HG02678 (cell line): ENCODE results near the gene NCOA3.

Experiments used
- ATAC-seq: cut with Tn5 transposase; IDR thresholded peaks from one replicate; pipeline ENCODE4 v1.9.1; 2021; ENCODE audit warnings: mild to moderate bottlenecking, moderate library complexity; ENCODE audit not compliant: unreplicated experiment

The NCOA3 gene

GRCh38 chr20:47662483-47663353 lies 161.0 kb downstream of the NCOA3 start:
- no peak for ATAC-seq

GRCh38 chr20:47663354-47664067 lies 161.8 kb downstream of the NCOA3 start:
- peak; percentile 41 for ATAC-seq

- no peak for ATAC-seq
These were observed 162.4 kb downstream of the NCOA3 start for GRCh38 chr20:47664068-47664437.

GRCh38 chr20:47664744-47665143 lies 163.1 kb downstream of the NCOA3 start:
- no peak for ATAC-seq

- ATAC-seq: no peak
These were observed 163.7 kb downstream of the NCOA3 start for GRCh38 chr20:47665221-47665991.

- no peak for ATAC-seq
These were observed 164.6 kb downstream of the NCOA3 start for GRCh38 chr20:47666304-47666703.

- ATAC-seq: no peak
These were observed 165.4 kb downstream of the NCOA3 start for GRCh38 chr20:47667086-47667485.

GRCh38 chr20:47667531-47668312 lies 166.0 kb downstream of the NCOA3 start:
- ATAC-seq: no peak

- ATAC-seq: no peak
These were observed 166.8 kb downstream of the NCOA3 start for GRCh38 chr20:47668313-47669151.

- ATAC-seq: no peak
These were observed 167.4 kb downstream of the NCOA3 start for GRCh38 chr20:47669152-47669425.

- no peak for ATAC-seq
These were observed 167.8 kb downstream of the NCOA3 start for GRCh38 chr20:47669489-47669888.

- no peak for ATAC-seq
These were observed 168.5 kb downstream of the NCOA3 start for GRCh38 chr20:47669927-47670890.

GRCh38 chr20:47670913-47671312 lies 169.2 kb downstream of the NCOA3 start:
- ATAC-seq: no peak

- no peak for ATAC-seq
These were observed 170.5 kb downstream of the NCOA3 start for GRCh38 chr20:47672166-47672565.

- ATAC-seq: no peak
These were observed 171.4 kb downstream of the NCOA3 start for GRCh38 chr20:47672886-47673670.

- no peak for ATAC-seq
These were observed 171.9 kb downstream of the NCOA3 start for GRCh38 chr20:47673671-47673955.

- ATAC-seq: no peak
These were observed 172.5 kb downstream of the NCOA3 start for GRCh38 chr20:47674145-47674544.

- no peak for ATAC-seq
These were observed 173.0 kb downstream of the NCOA3 start for GRCh38 chr20:47674686-47675085.
